Tibial nerve (tissue), 3 donors: ENCODE results near the gene CABLES2.

Source experiments
- POLR2A ChIP-seq, 2 donors: fragments of 450-650 bp; IDR thresholded peaks; one replicate each; pipeline ENCODE4 v1.6.1; 2017; ENCODE audit warnings: antibody characterized with exemption in 2 of 2, mild to moderate bottlenecking in 2 of 2, moderate library complexity in 2 of 2
- TF ChIP-seq, protein P1 (sequence below), 5 experiments: fragments of 200-600 bp in 3 of 5; fragments of 450-650 bp in 2 of 5; sonication (generic) in 3 of 5; IDR thresholded peaks; one replicate each; pipeline ENCODE4 v1.5.1; 2016 to 2019; ENCODE audit warnings: antibody characterized with exemption in 5 of 5, mild to moderate bottlenecking in 3 of 5, moderate library complexity in 2 of 5

DNA sequence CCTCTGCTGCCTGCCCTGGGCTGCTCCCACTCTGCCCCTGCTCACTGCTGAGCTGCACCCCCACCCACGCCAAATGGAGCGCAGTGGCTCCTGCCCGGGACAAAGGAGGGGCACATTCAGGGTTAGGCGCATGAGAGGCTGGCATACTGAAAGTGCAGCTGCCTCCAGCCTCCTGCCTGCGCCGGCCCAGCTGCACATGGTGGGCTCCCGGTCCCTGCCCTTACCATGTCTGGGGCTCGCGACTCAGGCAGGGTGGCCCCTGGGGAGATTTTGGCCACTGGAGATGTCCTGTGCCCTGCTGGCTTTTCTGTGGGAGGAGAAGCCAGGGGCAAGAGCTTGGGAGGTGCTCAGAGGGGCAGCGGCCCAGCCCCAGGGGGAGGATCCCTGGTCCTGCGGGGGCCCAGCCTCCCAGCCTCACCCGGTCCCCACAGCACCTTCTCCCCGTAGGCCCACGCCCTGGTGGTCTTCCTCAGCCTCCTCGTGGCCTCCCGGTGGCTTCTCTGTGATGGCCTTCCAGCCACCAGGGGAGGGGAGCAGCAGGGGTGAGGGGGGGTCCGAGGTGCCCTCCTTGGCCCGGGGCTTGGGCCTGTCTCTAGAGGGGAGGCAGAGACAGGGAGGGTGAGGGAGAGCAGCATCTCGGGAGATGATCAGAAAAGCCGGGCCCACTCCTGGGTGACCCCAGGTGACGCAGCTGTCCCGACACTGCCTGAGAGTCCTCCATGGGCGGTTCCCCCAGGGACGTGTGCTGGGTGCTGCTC, 8.4 kb upstream of the CABLES2 start:
- TF ChIP-seq, protein P1, sequence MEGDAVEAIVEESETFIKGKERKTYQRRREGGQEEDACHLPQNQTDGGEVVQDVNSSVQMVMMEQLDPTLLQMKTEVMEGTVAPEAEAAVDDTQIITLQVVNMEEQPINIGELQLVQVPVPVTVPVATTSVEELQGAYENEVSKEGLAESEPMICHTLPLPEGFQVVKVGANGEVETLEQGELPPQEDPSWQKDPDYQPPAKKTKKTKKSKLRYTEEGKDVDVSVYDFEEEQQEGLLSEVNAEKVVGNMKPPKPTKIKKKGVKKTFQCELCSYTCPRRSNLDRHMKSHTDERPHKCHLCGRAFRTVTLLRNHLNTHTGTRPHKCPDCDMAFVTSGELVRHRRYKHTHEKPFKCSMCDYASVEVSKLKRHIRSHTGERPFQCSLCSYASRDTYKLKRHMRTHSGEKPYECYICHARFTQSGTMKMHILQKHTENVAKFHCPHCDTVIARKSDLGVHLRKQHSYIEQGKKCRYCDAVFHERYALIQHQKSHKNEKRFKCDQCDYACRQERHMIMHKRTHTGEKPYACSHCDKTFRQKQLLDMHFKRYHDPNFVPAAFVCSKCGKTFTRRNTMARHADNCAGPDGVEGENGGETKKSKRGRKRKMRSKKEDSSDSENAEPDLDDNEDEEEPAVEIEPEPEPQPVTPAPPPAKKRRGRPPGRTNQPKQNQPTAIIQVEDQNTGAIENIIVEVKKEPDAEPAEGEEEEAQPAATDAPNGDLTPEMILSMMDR (IDR thresholded peaks at IDR 0.05) = no peak
- TF ChIP-seq POLR2A (IDR thresholded peaks at IDR 0.05) = no peak
